Stimulated activated CD4-positive, alpha-beta T cell treated with anti-CD3 and anti-CD28 coated beads, TNF-alpha, amount 100 ng/mL, for 48 hours (primary cell): Measurements from ENCODE around the gene GPATCH1.
"Not testable (repeated sequence)": the region's sequence is repeated elsewhere in the genome, so short reads cannot be mapped to it uniquely, and the experiment has no call there.

Source experiments
- DNase-seq, 3 donors: peaks; one replicate each; pipeline ENCODE4 v3.0.0-alpha.2; 2020; ENCODE audit warnings: low read depth in 3 of 3

Gene GPATCH1, protein sequence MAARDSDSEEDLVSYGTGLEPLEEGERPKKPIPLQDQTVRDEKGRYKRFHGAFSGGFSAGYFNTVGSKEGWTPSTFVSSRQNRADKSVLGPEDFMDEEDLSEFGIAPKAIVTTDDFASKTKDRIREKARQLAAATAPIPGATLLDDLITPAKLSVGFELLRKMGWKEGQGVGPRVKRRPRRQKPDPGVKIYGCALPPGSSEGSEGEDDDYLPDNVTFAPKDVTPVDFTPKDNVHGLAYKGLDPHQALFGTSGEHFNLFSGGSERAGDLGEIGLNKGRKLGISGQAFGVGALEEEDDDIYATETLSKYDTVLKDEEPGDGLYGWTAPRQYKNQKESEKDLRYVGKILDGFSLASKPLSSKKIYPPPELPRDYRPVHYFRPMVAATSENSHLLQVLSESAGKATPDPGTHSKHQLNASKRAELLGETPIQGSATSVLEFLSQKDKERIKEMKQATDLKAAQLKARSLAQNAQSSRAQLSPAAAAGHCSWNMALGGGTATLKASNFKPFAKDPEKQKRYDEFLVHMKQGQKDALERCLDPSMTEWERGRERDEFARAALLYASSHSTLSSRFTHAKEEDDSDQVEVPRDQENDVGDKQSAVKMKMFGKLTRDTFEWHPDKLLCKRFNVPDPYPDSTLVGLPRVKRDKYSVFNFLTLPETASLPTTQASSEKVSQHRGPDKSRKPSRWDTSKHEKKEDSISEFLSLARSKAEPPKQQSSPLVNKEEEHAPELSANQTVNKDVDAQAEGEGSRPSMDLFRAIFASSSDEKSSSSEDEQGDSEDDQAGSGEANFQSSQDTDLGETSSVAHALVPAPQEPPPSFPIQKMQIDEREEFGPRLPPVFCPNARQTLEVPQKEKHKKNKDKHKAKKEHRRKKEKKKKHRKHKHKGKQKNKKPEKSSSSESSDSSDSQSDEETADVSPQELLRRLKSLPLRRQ

DNA sequence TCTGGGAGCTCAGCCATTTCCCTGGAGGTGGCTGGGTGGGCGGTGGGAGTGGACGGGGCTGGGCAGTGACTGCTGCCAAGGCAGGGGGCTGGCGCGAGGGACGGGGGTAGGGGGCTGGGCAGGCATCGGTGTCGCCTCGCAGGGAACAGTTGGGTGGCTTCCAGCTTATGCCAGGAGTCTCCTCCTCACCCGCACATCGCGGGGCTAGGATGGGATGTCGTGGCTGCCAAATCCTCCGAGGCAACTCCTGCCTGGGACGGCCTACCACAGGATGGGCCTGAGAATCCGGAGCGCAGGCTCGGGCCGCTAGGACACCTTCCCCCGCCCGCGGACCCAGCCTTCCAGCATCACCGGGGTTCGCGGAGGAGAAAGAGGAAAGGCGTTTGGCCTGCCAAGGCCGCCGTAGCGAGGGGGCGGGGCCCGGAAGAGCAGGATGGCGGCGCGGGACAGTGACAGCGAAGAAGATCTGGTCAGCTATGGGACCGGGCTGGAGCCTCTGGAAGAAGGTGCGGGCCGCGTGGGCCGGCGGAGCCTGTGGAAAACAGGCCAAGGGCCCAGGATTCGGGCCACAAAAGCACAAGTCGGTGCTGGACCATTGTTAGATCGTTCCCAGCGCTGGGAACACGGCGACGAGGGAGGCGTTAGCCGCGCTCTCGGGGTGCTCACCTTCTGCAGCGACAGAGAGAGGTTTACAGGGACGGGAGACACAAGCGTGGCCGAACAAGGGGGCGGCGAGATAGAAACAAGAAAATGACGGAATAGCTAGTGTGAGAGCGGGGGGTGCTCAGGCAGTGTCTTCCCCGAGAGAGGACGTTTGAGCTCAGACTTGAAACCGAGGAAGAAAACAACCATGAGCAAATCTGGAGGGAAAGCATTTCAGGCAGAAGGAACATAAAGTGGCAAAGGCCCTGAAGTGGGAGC lies at the start of gene GPATCH1:
Gene GPATCH1, plus strand, starts transcription at position 421 of the 921 bp plus-strand sequence. Its CDS starts 13 bp downstream, at position 434.
- DNase-seq = peak; percentile 71 to 87 (median 78)

DNA sequence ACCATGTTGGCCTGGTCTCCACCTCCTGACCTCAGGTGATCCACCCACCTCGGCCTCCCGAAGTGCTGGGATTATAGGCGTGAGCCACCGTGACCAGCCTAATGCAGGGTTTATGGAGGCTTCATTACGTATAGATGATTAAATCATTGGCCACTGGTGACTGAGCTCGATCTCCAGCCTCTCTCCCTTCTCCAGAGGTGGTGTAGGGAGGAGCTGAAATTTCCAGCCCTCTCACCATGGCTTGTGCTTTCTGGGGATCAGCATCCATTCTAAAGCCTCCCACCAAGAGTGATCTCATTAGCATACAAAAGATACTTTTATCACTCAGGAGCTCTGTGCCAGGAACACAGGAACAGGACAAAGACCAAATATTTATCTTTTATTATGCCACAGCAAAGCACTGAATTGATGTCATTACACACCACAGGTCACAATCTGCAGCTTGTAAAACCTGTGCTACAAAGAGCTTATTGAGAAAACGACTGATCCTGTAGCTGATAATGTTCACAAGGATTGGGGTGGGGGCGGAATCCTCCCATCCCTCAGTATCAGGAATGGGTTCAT lies 48.7 kb upstream of the GPATCH1 start:
- no peak for DNase-seq

GRCh38 chr19:33035461-33035860 lies 45.5 kb upstream of the GPATCH1 start:
- no peak for DNase-seq

GRCh38 chr19:33036370-33037167 lies 44.4 kb upstream of the GPATCH1 start:
- DNase-seq = not testable (repeated sequence)

GRCh38 chr19:33037168-33038025 lies 43.6 kb upstream of the GPATCH1 start:
- DNase-seq = peak in 1 of 3 donors; percentile 24

GRCh38 chr19:33039108-33039599 lies 41.8 kb upstream of the GPATCH1 start:
- no peak for DNase-seq

- DNase-seq = no peak
These were observed 41.2 kb upstream of the GPATCH1 start for GRCh38 chr19:33039815-33040214.

- DNase-seq = no peak
These were observed 39.8 kb upstream of the GPATCH1 start for GRCh38 chr19:33040994-33041827.

GRCh38 chr19:33041828-33042160 lies 39.2 kb upstream of the GPATCH1 start:
- DNase-seq = not testable (repeated sequence)

GRCh38 chr19:33047422-33047821 lies 33.6 kb upstream of the GPATCH1 start:
- no peak for DNase-seq

- DNase-seq = no peak
These were observed 31.9 kb upstream of the GPATCH1 start for GRCh38 chr19:33048806-33049676.

GRCh38 chr19:33050110-33050509 lies 30.9 kb upstream of the GPATCH1 start:
- DNase-seq = no peak

GRCh38 chr19:33052352-33052972 lies 28.5 kb upstream of the GPATCH1 start:
- no peak for DNase-seq

GRCh38 chr19:33054623-33055022 lies 26.4 kb upstream of the GPATCH1 start:
- no peak for DNase-seq

DNA sequence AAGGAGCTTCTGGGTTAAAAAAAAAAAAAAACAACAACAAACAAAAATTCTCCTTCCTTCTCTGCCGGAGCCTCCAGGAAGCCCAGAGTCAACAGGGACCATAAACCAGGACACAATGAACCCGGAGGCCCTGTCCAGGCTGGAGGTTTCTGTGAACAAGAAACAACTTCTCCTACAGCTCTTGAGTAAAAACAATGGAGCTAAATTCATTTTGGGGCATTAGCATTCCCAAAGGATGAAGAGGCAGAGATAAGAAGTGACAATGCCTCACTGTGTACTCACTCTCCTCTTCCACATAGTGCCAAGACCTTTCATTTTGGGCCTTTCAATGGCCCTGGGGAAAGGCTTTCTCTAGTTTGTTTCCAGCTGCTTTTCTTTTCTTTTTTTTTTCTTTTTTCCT lies 25.3 kb upstream of the GPATCH1 start:
- no peak for DNase-seq

DNA sequence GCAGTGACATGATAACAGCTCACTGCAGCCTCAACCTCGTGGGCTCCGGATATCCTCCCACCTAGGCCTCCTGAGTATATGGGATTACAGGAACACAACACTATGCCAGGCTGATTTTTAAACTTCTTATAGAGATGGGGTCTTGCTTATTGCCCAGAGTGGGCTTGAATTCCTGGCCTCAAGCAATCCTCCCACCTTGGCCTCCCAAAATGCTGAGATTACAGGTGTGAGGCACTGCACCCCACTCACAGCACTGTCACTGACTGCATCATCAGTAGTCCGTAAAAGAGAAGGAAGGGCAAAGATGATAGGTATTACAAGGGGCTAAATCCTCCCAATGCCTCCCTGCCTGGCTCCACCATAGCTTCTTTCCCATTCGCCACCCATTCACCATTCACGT lies 20.4 kb upstream of the GPATCH1 start:
- no peak for DNase-seq

DNA sequence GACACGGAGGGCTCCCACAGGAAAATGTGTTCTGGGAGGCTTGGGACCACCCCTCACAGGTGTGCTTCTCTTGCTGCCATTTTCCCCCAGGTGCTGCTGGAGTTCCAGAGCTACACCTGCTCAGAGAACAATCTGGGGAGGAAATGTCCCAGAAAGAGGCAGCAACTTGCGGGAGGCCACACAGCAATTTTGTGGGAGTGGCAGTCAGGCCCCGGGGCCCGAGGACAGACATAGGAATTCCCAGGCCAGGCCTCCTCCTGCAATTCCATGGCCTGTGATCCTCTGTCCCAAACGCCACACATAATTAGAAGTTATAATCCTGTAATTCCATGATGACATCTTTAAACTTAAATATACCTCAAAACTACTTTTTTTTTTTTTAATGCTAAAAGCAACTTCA lies 18.1 kb upstream of the GPATCH1 start:
- DNase-seq = no peak
